HUES48 (cell line): ENCODE data around the gene B4GALT1.

ENCODE experiments used
- H3K27ac ChIP-seq: one replicate; pipeline ENCODE4 v1.7.0; 2013; ENCODE audit warnings: low read depth, low read length, inconsistent platforms
- H3K27me3 ChIP-seq: 2 replicates; pipeline ENCODE4 v1.6.1; 2013; ENCODE audit warnings: mild to moderate bottlenecking, low read length; ENCODE audit not compliant: control insufficient read depth, insufficient read depth
- H3K36me3 ChIP-seq: 2 replicates; pipeline ENCODE4 v1.6.1; 2013; ENCODE audit warnings: low read length; ENCODE audit not compliant: control insufficient read depth, insufficient read depth
- H3K4me1 ChIP-seq: 2 replicates; pipeline ENCODE4 v1.6.1; 2013; ENCODE audit warnings: mild to moderate bottlenecking, low read length; ENCODE audit not compliant: control insufficient read depth, insufficient read depth
- H3K4me3 ChIP-seq: 2 replicates; pipeline ENCODE4 v1.5.1; 2013; ENCODE audit warnings: mild to moderate bottlenecking, low read depth, low read length
- H3K9ac ChIP-seq: 2 replicates; pipeline ENCODE4 v1.6.1; 2013; ENCODE audit warnings: mild to moderate bottlenecking, low read depth, low read length, moderate library complexity
- H3K9me3 ChIP-seq: 2 replicates; pipeline ENCODE4 v1.6.1; 2013; ENCODE audit warnings: low read length; ENCODE audit not compliant: control insufficient read depth, insufficient read depth

B4GALT1 gene

DNA sequence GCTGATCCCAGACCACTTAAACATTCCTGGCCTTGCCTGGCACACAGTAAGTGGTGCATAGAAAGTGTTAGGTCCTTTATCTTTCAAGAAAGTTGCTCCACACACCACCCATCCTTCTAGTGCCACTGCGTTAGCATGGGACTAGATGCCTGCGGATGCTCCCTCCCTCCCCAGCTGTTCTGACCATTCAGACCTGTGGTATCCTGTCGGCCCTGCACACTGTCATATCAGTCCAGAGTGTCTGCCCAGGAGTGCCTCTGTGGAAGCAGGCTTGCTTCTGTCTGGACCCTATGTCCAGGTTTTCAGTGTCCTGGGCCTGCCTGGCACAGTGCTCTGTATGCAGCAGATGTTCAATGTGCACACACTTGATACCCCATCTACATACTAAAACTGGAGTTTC is 52.4 kb downstream of the B4GALT1 start:
- Histone ChIP-seq H3K9me3 (no peaks in the 10 kb centered on the region), H3K4me1 (peaks cover 11% of the 10 kb centered on the region), H3K27me3 (no peaks in the 10 kb centered on the region), H3K36me3 (peaks cover 5% of the 10 kb centered on the region; the same call in 1 of the 2 replicates), H3K27ac (no peak overlapping the region), H3K4me3 (no peak overlapping the region), H3K9ac (no peak overlapping the region)

DNA sequence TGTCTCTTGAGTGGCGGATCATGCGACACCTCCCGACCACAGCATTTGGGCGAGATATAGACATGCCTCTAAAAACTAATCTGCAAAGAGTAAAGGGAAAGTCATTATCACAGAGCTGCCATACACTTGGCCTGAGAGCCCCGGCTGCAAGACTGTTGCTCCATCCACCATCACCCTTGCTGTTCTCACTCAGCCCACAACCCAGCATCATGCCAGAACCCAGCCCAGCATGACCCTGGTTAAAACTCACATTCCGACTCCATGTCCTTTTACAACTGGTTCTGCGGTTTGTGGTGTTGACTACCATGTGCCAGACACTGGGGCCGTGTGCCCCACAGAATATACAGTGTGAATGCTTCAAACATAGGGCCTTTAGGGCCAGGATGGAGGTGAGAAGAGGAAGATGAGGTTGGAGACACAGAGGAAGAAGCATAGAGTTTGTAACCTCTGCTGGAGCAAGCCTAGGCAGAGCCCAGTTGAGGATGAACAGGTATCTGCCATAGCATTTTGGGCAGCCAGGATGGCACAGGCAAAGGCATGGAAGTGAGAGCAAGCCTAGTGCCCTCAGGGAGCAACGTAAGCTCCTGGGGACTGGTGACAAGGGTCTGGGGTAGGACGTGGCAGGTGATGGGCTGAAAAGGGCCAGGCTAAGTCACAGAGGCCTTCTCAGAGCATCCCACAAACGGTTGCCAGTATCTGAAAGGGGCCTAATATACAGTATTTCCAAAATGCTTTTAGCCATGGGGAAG is 53.2 kb downstream of the B4GALT1 start:
- Histone ChIP-seq H3K4me3 (no peak overlapping the region), H3K36me3 (peaks cover 5% of the 10 kb centered on the region; the same call in 1 of the 2 replicates), H3K9ac (no peak overlapping the region), H3K27me3 (no peaks in the 10 kb centered on the region), H3K9me3 (no peaks in the 10 kb centered on the region), H3K4me1 (peaks cover 11% of the 10 kb centered on the region), H3K27ac (no peak overlapping the region)

DNA sequence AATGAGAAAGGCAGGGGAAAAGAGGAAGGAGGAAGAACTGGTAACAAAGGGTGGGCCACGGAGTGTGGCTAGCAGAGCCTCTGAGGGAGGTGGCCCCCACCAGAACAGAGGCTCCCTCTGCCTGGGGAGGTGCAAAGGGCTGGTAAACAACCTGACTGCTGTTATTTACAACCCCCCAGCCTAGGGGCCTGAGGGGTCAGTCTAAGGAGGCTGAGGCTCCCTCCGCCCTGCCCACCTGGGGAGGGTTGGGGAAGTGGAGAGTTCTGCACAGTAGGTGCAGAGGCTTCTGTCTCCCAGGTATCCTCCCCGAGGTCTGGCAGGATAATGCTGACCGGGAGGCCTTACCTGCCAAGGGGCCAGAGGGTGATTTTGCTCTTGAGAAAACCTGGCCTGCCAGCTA is 55.0 kb downstream of the B4GALT1 start:
- Histone ChIP-seq H3K4me3 (no peak overlapping the region), H3K27ac (no peak overlapping the region), H3K36me3 (peaks cover 5% of the 10 kb centered on the region; the same call in 1 of the 2 replicates), H3K4me1 (peaks cover 14% of the 10 kb centered on the region), H3K9ac (no peak overlapping the region), H3K9me3 (no peaks in the 10 kb centered on the region), H3K27me3 (no peaks in the 10 kb centered on the region)

DNA sequence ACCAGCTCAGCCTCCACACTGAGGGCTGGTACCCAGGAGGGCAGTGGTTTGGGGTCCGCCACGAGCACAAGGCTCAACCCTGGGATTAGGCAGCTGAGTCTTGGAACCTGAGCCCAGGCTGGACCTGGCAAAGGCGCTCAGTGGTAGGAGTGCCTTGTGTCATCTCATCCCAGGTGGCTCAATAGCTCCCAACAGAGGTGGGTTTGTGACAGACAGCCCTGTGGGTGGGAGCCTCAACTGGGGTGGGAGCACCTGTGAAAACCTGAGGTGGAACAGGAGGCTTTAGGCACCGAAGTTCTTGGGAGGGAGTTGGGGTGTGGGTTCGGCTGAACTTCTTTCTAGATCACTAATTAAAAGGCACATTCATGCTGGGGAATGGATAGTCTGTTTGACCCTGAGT is 55.5 kb downstream of the B4GALT1 start:
- Histone ChIP-seq H3K9me3 (no peaks in the 10 kb centered on the region), H3K4me1 (peaks cover 17% of the 10 kb centered on the region), H3K36me3 (peaks cover 5% of the 10 kb centered on the region; the same call in 1 of the 2 replicates), H3K9ac (no peak overlapping the region), H3K27ac (no peak overlapping the region), H3K27me3 (no peaks in the 10 kb centered on the region), H3K4me3 (no peak overlapping the region)

DNA sequence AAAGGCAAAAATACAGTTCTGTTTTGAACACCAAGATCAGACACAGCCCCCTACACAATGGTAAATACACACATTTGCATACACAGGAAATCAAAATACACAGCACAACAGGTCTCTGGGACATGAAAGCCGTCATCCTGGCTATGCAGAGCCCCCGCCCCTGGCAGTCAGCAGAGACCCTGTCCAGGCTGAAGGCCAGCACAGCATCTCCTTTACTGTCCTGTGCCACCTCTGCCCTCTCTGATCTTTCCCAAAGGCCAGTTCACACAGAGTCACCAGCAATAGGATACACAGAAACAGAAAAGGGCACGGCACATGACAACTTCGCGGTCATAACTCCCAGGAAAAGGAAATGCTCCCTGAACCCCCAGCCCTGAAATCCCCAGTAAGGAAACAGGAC is 56.5 kb downstream of the B4GALT1 start:
- Histone ChIP-seq H3K27ac (no peak overlapping the region), H3K9ac (no peak overlapping the region), H3K9me3 (no peaks in the 10 kb centered on the region), H3K4me1 (peaks cover 17% of the 10 kb centered on the region), H3K36me3 (peaks cover 5% of the 10 kb centered on the region; the same call in 1 of the 2 replicates), H3K4me3 (no peak overlapping the region), H3K27me3 (no peaks in the 10 kb centered on the region)

DNA sequence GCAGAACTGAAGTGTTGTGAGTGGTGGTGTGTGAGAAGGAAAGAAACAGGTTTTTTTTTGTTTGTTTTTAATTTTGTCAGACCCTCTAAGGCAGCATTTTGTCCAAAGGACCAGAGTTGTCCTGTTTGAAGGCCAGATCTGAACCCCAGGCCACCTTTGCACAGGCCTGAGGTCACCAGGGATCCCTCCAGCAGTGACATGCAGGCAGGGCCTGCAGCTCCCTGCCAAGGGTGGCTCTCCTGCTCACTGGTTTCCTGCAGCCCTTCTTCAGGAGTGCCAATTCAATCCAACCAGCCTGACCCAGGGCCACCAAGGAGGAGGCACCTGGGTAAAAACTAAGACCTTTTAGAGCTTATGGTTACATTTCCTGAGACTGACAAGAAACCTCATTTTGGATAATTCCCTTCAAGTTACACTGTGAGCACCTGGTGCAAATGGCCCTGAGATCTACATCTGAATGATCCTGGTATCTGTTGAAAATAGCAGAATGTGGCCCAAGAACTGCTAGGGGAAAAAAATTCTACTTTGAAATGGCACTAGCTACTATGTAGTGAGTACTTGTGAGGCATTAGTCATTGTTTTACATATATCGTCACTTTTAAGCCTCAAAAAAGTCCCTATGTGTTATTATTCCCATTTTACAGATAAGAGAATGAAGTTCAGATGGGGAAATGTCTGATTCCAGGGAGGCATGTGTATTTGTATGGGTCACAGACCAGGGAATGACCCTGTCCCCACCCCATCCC is 57.1 kb downstream of the B4GALT1 start:
- Histone ChIP-seq H3K27ac (no peak overlapping the region), H3K4me3 (no peak overlapping the region), H3K36me3 (peaks cover 5% of the 10 kb centered on the region; the same call in 1 of the 2 replicates), H3K9me3 (no peaks in the 10 kb centered on the region), H3K27me3 (no peaks in the 10 kb centered on the region), H3K4me1 (peaks cover 17% of the 10 kb centered on the region), H3K9ac (no peak overlapping the region)

DNA sequence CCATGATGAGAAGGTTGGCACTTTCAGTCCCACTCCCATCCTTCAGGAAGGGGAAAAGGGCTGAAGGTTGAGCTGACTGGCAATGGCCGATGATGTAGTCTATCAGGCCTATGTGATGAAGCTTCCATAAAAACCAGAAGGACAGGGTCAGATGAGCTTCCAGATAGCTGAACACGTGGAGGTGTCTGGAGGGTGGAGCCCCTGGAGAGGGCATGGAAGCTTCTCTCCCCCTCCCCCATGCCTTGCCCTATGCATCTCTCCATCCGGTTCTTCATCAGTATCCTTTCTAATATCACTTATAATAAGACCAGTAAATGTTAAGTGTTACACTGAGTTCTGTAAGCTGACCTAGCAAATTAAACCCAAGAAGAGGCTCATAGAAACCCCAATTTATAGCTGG is 58.0 kb downstream of the B4GALT1 start:
- Histone ChIP-seq H3K9ac (no peak overlapping the region), H3K27ac (no peak overlapping the region), H3K27me3 (no peaks in the 10 kb centered on the region), H3K4me3 (no peak overlapping the region), H3K36me3 (peaks cover 5% of the 10 kb centered on the region; the same call in 1 of the 2 replicates), H3K4me1 (peaks cover 17% of the 10 kb centered on the region), H3K9me3 (no peaks in the 10 kb centered on the region)

DNA sequence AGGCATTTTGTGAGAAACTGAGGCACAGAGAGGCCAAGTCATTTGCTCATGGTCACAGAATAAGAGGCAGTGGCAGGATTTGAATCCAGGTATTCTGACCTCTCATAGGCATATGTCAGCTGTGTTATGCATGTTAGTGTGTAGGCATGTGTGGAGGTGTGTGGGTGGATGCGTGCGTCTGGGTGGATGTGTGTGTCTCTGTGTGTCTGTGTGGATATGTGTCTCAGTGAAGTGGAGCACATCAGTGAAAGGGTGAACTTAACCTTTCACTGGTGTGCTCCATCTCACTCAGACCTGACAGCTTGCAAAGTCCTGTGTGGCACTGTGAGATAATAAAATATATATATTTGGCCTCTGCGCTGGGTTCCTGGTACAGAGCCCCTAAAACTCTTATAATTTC is 58.7 kb downstream of the B4GALT1 start:
- H3K4me3 ChIP-seq, result no peak overlapping the region
- H3K27ac ChIP-seq, result no peak overlapping the region
- peaks cover 5% of the 10 kb centered on the region; the same call in 1 of the 2 replicates for H3K36me3 ChIP-seq
- no peaks in the 10 kb centered on the region for H3K27me3 ChIP-seq
- H3K9me3 ChIP-seq, result no peaks in the 10 kb centered on the region
- peaks cover 17% of the 10 kb centered on the region for H3K4me1 ChIP-seq
- no peak overlapping the region for H3K9ac ChIP-seq

DNA sequence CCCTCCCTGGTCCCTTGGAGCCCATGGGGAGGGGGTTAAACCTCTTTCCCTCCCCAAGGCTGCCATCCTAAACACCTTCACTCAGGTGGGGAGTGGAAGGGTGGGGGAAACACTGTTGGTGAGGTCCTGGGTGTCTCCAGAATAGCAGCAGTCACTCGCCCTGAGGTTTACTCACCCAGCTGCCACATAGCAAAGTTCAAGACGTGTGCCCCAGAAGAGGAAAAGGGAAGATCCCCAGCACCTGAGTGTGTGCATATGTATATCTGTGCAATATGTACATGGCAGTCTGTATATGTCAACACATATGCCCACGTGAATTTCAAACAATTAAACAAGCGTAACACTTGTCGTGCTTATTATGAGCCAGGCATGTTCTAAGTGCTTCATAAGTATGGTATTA is 59.4 kb downstream of the B4GALT1 start:
- Histone ChIP-seq H3K4me1 (peaks cover 20% of the 10 kb centered on the region), H3K9ac (no peak overlapping the region), H3K9me3 (no peaks in the 10 kb centered on the region), H3K27me3 (no peaks in the 10 kb centered on the region), H3K36me3 (no peaks in the 10 kb centered on the region), H3K27ac (no peak overlapping the region), H3K4me3 (no peak overlapping the region)

DNA sequence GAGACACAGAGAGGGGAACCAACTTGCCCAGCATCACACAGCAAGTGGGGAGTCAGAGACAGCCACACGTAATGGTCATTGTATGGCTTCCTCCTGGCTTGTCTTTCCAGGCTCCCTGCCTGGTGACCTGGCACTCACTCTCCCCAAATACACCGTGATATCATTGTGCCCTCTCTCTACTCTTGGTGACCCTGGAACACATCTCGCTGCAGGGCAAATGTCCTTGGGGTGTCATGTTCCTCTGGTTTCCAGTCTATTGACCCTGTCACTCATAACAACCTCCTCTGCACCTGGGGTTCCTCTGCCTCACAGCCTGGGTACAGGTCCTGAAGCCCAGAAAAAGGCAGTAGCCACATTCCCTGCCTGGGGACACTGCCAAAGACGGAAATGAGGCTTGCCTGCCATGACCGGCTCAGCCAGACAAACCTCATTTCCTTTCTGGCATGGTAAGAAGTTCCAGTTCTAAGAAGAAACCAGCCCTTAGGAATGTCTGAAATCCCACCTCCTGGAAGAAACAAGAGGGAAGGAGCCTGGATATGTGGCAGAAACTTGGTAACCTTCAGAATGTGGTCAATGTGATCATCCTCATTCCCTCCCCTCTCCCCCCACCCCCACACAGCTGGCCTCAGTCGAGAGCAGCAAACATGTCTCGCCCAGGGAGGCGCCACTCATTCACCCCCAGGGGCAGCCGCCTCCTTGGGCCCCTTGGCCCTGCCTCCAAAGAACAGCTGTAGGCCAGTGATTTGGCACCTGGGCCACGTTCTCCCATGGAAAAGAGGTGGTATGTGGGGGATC is 60.1 kb downstream of the B4GALT1 start:
- H3K4me3 ChIP-seq, result no peak overlapping the region
- no peaks in the 10 kb centered on the region for H3K36me3 ChIP-seq
- no peaks in the 10 kb centered on the region for H3K27me3 ChIP-seq
- peaks cover 14% of the 10 kb centered on the region for H3K4me1 ChIP-seq
- no peak overlapping the region for H3K9ac ChIP-seq
- no peak overlapping the region for H3K27ac ChIP-seq
- no peaks in the 10 kb centered on the region for H3K9me3 ChIP-seq
